ENCODE results near the gene SHH. TPM values are rescaled to one million over a fixed set of nuclear protein-coding genes. Genes with fewer than 3 reads are reported as not detected.

The SHH gene
- total RNA-seq, 1 experiment from 2014 or later = 0.26 TPM

GRCh38 chr7:155844526-155844925 lies 32.3 kb upstream of the SHH start:
- ChIA-PET CTCF (no interaction called here), POLR2A (no interaction called here)
- Mint-ChIP-seq H3K27ac (no peak overlapping the region), H3K9me3 (no peaks in the 10 kb centered on the region), H3K36me3 (no peaks in the 10 kb centered on the region), H3K4me1 (no peaks in the 10 kb centered on the region), H3K27me3 (ENCODE audit: low read depth) (no peaks in the 10 kb centered on the region; the same call in 1 of the 2 replicates), H3K4me3 (no peak overlapping the region)
- DNase-seq (ENCODE audit: low spot score) (no peak), ATAC-seq (no peak)
- TF ChIP-seq ELF4 (CRISPR knock-in tag; IDR thresholded peaks at IDR 0.05; ENCODE audit: low read depth) = no peak
- no peak for TF ChIP-seq CBFB (CRISPR knock-in tag; IDR thresholded peaks at IDR 0.05; ENCODE audit: low read depth)
- no peak for TF ChIP-seq ZMAT4 (CRISPR knock-in tag; IDR thresholded peaks at IDR 0.05)
- no peak for TF ChIP-seq ATF3 (CRISPR knock-in tag; conservative IDR thresholded peaks at IDR 0.05)
- TF ChIP-seq EMX1 (CRISPR knock-in tag; IDR thresholded peaks at IDR 0.05) = no peak
- TF ChIP-seq ATF1 (CRISPR knock-in tag; IDR thresholded peaks at IDR 0.05) = no peak
- no peak for TF ChIP-seq TEAD1 (CRISPR knock-in tag; IDR thresholded peaks at IDR 0.05)
- no peak for TF ChIP-seq ZNF138 (CRISPR knock-in tag; conservative IDR thresholded peaks at IDR 0.05)
- TF ChIP-seq CREB1 (CRISPR knock-in tag; IDR thresholded peaks at IDR 0.05) = no peak
- TF ChIP-seq ZSCAN18 (CRISPR knock-in tag; IDR thresholded peaks at IDR 0.05) = no peak
- no peak for TF ChIP-seq FOXJ3 (CRISPR knock-in tag; IDR thresholded peaks at IDR 0.05; ENCODE audit: borderline replicate concordance)
- TF ChIP-seq JAZF1 (CRISPR knock-in tag; IDR thresholded peaks at IDR 0.05) = no peak
- no peak for TF ChIP-seq SMAD3 (CRISPR knock-in tag; IDR thresholded peaks at IDR 0.05; ENCODE audit: borderline replicate concordance)
- no peak for TF ChIP-seq ATF2 (CRISPR knock-in tag; IDR thresholded peaks at IDR 0.05; ENCODE audit: borderline replicate concordance, low read depth)
- TF ChIP-seq SMAD4 (CRISPR knock-in tag; IDR thresholded peaks at IDR 0.05) = no peak
- no peak for TF ChIP-seq CTCF (IDR thresholded peaks at IDR 0.05)
- no peak for TF ChIP-seq ZNF317 (CRISPR knock-in tag; IDR thresholded peaks at IDR 0.05; ENCODE audit: borderline replicate concordance, low read depth)

- CTCF ChIA-PET = no interaction called here
- TF ChIP-seq MXD4 (CRISPR knock-in tag; IDR thresholded peaks at IDR 0.05; ENCODE audit: borderline replicate concordance) = no peak
- TF ChIP-seq SMAD4 (CRISPR knock-in tag; IDR thresholded peaks at IDR 0.05) = no peak
- TF ChIP-seq ZNF423 (CRISPR knock-in tag; IDR thresholded peaks at IDR 0.05) = no peak
- no peak for TF ChIP-seq FOXP1 (CRISPR knock-in tag; IDR thresholded peaks at IDR 0.05; ENCODE audit: borderline replicate concordance)
- no peak for TF ChIP-seq TCF7 (CRISPR knock-in tag; IDR thresholded peaks at IDR 0.05; ENCODE audit: low read depth)
- no peak for TF ChIP-seq SOX15 (CRISPR knock-in tag; IDR thresholded peaks at IDR 0.05)
- TF ChIP-seq IRF1 (CRISPR knock-in tag; IDR thresholded peaks at IDR 0.05) = no peak
- no peak for TF ChIP-seq ZBTB21 (CRISPR knock-in tag; IDR thresholded peaks at IDR 0.05; ENCODE audit: borderline replicate concordance)
- no peak overlapping the region for H3K4me3 Mint-ChIP-seq
- no peaks in the 10 kb centered on the region for H3K36me3 Mint-ChIP-seq
- DNase-seq (ENCODE audit: low spot score) = no peak
- H3K4me1 Mint-ChIP-seq = no peaks in the 10 kb centered on the region
- no peaks in the 10 kb centered on the region; the same call in 1 of the 2 replicates for H3K27me3 Mint-ChIP-seq (ENCODE audit: low read depth)
- no peak for ATAC-seq
- no peak overlapping the region for H3K27ac Mint-ChIP-seq
- peaks cover 2% of the 10 kb centered on the region; the same call in 1 of the 2 replicates for H3K9me3 Mint-ChIP-seq
- POLR2A ChIA-PET = no interaction called here
These were observed 31.8 kb upstream of the SHH start for GRCh38 chr7:155844019-155844453.

Data from WTC11 (cell line).